BLaER1 treated with 17β-estradiol and CSF1 and Interleukin-3, amounts not matched to agents 10 nM and 100 nM (cell line): ENCODE data around the gene CRIM1.

Source experiments
- H3K27ac ChIP-seq, 11 experiments: shearing (Covaris generic); formaldehyde crosslinking; 2 replicates each; pipeline ENCODE4 v1.8.1; 2022
- H3K27me3 ChIP-seq, 11 experiments: shearing (Covaris generic); formaldehyde crosslinking; 2 replicates each; pipeline ENCODE4 v1.8.1; 2022
- H3K36me3 ChIP-seq, 11 experiments: shearing (Covaris generic); formaldehyde crosslinking; 2 replicates each; pipeline ENCODE4 v1.8.1; 2022
- H3K4me1 ChIP-seq, 10 experiments: shearing (Covaris generic); formaldehyde crosslinking; 2 replicates each; pipeline ENCODE4 v1.8.1; 2022
- H3K4me2 ChIP-seq, 11 experiments: shearing (Covaris generic); formaldehyde crosslinking; 2 replicates each; pipeline ENCODE4 v1.8.1; 2022
- H3K4me3 ChIP-seq, 10 experiments: shearing (Covaris generic); formaldehyde crosslinking; 2 replicates each; pipeline ENCODE4 v1.8.1; 2022
- H3K9ac ChIP-seq, 11 experiments: shearing (Covaris generic); formaldehyde crosslinking; 2 replicates each; pipeline ENCODE4 v1.8.1; 2022
- H3K9me3 ChIP-seq, 11 experiments: shearing (Covaris generic); formaldehyde crosslinking; replicated peaks in 1 of 11; 2 replicates each; pipeline ENCODE4 v1.8.1; 2022
- H4K20me1 ChIP-seq, 11 experiments: shearing (Covaris generic); formaldehyde crosslinking; 2 replicates each; pipeline ENCODE4 v1.8.1; 2022
- Cebpa-rat ChIP-seq, 11 experiments: shearing (Covaris generic); IDR thresholded peaks; 2 replicates each; pipeline ENCODE4 v1.8.1; 2022

Gene CRIM1

DNA sequence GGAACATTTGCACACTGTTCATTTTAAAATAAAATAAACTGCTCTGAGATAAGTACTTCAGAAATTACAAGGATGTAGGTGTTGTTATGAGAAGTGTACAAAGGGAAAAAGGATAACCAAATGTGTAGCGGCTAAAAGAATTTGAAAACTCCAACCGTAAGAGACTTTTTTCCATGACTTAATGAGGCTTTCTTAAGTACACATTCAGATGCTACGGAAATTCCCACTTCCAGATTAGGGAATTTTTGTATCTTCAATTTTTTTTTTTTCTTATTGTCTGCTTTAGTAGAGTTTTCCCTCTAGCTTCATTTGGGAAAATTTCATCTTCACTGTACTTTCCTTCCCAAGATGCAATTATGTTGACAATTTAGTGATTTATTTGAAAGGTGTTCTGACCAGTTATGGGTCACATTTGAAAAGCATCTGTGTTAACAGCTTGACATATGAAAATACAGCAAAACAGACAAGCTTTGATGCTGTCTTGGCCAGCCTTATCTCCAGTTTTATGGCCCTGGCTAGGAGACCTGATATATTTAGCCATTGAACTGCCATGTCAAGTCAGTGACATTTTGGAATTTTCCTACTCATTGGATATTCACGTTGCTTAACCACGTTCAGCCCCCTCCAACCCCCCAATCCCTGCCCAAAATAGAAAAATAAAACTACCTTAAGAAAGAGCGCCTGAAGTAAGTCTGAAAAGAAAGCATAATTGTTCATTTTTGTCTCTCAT lies 136.8 kb downstream of the CRIM1 start:
- no peak overlapping the region for H3K4me2 ChIP-seq
- no peak overlapping the region for H3K27ac ChIP-seq
- H3K4me3 ChIP-seq = no peak overlapping the region
- H3K4me1 ChIP-seq = no peaks in the 10 kb centered on the region; a peak in 1 of 20 replicates
- peaks cover 0 to 33% (median 9%) of the 10 kb centered on the region in 11 experiments; a peak in 9 of 22 replicates for H3K36me3 ChIP-seq
- no peak overlapping the region for H3K9ac ChIP-seq
- H3K9me3 ChIP-seq = no peaks in the 10 kb centered on the region
- no peak for TF ChIP-seq Cebpa-rat (IDR thresholded peaks at IDR 0.05)
- no peaks in the 10 kb centered on the region for H4K20me1 ChIP-seq
- H3K27me3 ChIP-seq = no peaks in the 10 kb centered on the region

- no peak overlapping the region for H3K9ac ChIP-seq
- no peak for TF ChIP-seq Cebpa-rat (IDR thresholded peaks at IDR 0.05)
- H4K20me1 ChIP-seq = no peaks in the 10 kb centered on the region
- no peak overlapping the region for H3K4me2 ChIP-seq
- no peaks in the 10 kb centered on the region for H3K9me3 ChIP-seq
- no peak overlapping the region for H3K4me3 ChIP-seq
- H3K27ac ChIP-seq = no peak overlapping the region
- H3K36me3 ChIP-seq = peaks cover 0 to 29% (median 6%) of the 10 kb centered on the region in 11 experiments; a peak in 9 of 22 replicates
- H3K27me3 ChIP-seq = no peaks in the 10 kb centered on the region
- no peaks in the 10 kb centered on the region; a peak in 1 of 20 replicates for H3K4me1 ChIP-seq
Measured at GRCh38 chr2:36493306-36493705, 137.7 kb downstream of the CRIM1 start.

DNA sequence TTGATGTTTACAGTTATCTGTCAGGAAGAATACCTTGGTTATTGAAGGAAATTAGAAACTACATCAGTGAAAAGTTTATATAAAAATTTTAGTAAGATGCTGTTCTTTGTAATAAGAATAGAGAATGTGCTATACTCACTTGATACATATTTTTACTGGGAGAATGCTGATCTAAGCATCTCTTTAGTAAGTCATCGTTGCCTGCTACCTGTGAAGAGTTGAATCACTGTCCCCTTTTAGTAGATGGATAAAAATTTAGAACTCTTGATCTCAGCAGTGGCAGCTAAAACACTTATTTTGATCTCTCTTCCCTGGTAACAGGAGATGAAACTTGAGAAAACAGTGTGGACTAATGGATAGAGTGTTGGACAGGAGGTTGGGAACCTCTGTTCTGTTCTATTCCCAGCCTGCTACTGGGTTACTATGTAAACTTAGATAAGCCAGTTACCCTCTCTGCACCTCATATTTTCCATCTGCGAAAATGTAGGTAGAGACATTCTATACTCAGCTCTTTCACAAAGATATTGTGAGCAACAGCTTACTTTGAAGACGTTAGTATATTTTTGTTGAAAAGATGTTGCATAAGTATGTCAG lies 142.1 kb downstream of the CRIM1 start:
- Histone ChIP-seq H3K36me3 (peaks cover 14 to 47% (median 31%) of the 10 kb centered on the region in 11 experiments; a peak in 20 of 22 replicates), H3K9me3 (no peaks in the 10 kb centered on the region), H3K27ac (no peak overlapping the region), H3K4me2 (no peak overlapping the region), H3K27me3 (no peaks in the 10 kb centered on the region), H3K4me3 (no peak overlapping the region), H3K9ac (no peak overlapping the region), H4K20me1 (no peaks in the 10 kb centered on the region), H3K4me1 (no peaks in the 10 kb centered on the region; a peak in 1 of 20 replicates)
- no peak for TF ChIP-seq Cebpa-rat (IDR thresholded peaks at IDR 0.05)

DNA sequence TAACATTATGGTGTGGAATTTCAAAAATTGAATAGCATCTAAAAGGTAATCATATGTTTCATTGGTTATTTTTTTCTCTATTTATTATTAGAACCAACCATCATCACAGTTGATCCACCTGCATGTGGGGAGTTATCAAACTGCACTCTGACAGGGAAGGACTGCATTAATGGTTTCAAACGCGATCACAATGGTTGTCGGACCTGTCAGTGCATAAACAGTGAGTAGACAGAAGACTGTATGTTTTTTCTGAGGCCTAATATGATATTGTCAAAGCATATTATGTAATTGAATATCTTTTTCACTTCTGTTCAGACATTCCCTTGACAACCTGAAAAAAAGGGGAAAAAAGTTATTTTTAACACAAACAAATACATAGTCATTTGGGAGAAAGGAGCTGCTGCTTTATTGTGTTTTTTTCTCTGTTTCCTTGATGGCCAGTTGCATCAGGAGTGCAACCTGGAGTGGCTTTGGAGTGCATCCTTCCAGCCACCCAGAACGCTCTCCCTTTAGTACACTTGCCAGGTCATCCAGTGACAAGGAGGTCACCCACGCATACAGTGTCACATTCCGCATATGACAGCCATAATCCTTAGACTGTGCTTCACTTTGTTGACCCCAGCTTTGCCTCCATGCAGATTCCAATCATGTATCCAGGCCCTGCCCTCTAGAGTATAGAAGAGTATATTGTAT lies 143.7 kb downstream of the CRIM1 start:
- no peaks in the 10 kb centered on the region for H3K27me3 ChIP-seq
- H3K4me3 ChIP-seq = no peak overlapping the region
- H3K36me3 ChIP-seq = peaks cover 14 to 52% (median 39%) of the 10 kb centered on the region in 11 experiments; a peak in 21 of 22 replicates
- no peak overlapping the region for H3K9ac ChIP-seq
- H3K4me1 ChIP-seq = no peaks in the 10 kb centered on the region
- no peaks in the 10 kb centered on the region for H4K20me1 ChIP-seq
- no peaks in the 10 kb centered on the region for H3K9me3 ChIP-seq
- no peak for TF ChIP-seq Cebpa-rat (IDR thresholded peaks at IDR 0.05)
- H3K27ac ChIP-seq = no peak overlapping the region
- H3K4me2 ChIP-seq = no peak overlapping the region

DNA sequence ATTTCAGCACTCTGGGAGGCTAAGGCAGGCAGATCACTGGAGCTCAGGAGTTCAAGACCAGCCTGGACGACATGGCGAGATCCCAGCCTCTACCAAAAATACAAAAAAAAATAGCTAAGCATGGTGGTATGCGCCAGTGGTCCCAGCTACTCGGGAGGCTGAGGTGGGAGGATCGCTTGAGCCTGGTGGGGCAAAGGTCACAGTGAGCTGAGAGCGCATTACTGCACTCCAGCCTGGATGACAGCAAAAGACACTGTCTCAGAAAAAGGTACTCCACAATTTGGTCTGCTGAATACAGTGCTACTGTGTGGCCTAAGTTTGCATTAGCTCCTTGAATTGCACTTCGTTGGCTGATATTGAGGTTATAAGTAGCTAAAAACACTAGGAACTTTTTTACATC lies 144.5 kb downstream of the CRIM1 start:
- Histone ChIP-seq H3K27me3 (no peaks in the 10 kb centered on the region), H3K4me3 (no peak overlapping the region), H3K27ac (no peak overlapping the region), H3K4me2 (no peak overlapping the region), H3K4me1 (no peaks in the 10 kb centered on the region), H3K9me3 (no peaks in the 10 kb centered on the region), H4K20me1 (no peaks in the 10 kb centered on the region), H3K36me3 (peaks cover 14 to 52% (median 35%) of the 10 kb centered on the region in 11 experiments; a peak in 21 of 22 replicates), H3K9ac (no peak overlapping the region)
- no peak for TF ChIP-seq Cebpa-rat (IDR thresholded peaks at IDR 0.05)

DNA sequence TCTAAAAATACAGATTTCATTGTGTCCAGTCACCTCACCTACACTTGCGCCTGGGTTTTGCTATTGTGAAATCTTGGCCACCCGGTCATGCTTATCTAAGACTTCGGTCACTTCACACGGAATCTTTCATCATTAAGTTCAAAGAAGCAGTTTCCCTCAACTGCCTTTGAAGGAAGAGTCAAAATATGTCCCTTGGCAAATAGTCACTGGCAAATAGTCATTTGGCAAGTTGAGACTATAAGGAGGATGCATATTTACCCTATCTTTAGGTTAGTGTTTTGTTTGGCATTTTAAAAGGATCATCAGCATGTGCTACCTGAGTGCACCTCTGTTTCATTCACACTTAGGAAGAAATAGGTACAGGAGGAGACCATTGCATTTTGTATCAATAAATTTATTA lies 146.5 kb downstream of the CRIM1 start:
- no peaks in the 10 kb centered on the region for H4K20me1 ChIP-seq
- H3K27ac ChIP-seq = no peak overlapping the region
- TF ChIP-seq Cebpa-rat (IDR thresholded peaks at IDR 0.05) = no peak
- no peaks in the 10 kb centered on the region for H3K27me3 ChIP-seq
- H3K4me1 ChIP-seq = no peaks in the 10 kb centered on the region
- no peak overlapping the region for H3K4me2 ChIP-seq
- no peak overlapping the region for H3K9ac ChIP-seq
- H3K4me3 ChIP-seq = no peak overlapping the region
- H3K9me3 ChIP-seq = no peaks in the 10 kb centered on the region
- peaks cover 14 to 65% (median 43%) of the 10 kb centered on the region in 11 experiments; a peak in 21 of 22 replicates for H3K36me3 ChIP-seq

DNA sequence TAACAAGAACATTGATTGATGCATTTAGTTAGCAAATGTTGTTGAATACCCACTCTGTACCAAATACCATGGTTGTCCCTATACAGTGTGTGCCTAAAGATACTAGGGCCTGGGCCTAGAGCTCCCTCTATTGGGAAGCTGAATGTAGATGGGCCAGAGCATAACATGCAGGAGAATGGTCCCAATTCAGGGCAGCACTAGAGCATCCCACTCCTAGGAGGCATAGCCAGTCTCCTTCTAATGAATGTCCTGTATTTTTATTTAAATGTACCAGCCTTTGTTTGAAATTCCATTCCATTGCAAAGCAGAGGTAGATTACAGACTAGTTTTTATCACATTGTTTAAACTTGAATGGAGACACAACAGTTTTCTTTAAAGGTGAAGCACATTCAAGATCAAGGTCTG lies 151.8 kb downstream of the CRIM1 start:
- Histone ChIP-seq H3K9me3 (no peaks in the 10 kb centered on the region), H3K36me3 (peaks cover 0 to 62% (median 22%) of the 10 kb centered on the region in 11 experiments; a peak in 19 of 22 replicates), H4K20me1 (no peaks in the 10 kb centered on the region; a peak in 1 of 22 replicates)

GRCh38 chr2:36509075-36509474 lies 153.5 kb downstream of the CRIM1 start:
- Histone ChIP-seq H3K4me3 (no peak overlapping the region), H3K27ac (no peak overlapping the region), H4K20me1 (no peaks in the 10 kb centered on the region; a peak in 1 of 22 replicates), H3K9ac (no peak overlapping the region), H3K4me2 (no peak overlapping the region), H3K9me3 (no peaks in the 10 kb centered on the region), H3K27me3 (no peaks in the 10 kb centered on the region), H3K4me1 (no peaks in the 10 kb centered on the region), H3K36me3 (peaks cover 8 to 64% (median 30%) of the 10 kb centered on the region in 11 experiments; a peak in 21 of 22 replicates)
- no peak for TF ChIP-seq Cebpa-rat (IDR thresholded peaks at IDR 0.05)

More for the DNA sequence above, 151.8 kb downstream of the CRIM1 start:
- no peak overlapping the region for H3K4me2 ChIP-seq
- no peak overlapping the region for H3K4me3 ChIP-seq
- no peak overlapping the region for H3K9ac ChIP-seq
- TF ChIP-seq Cebpa-rat (IDR thresholded peaks at IDR 0.05) = no peak
- no peak overlapping the region for H3K27ac ChIP-seq
- no peaks in the 10 kb centered on the region for H3K4me1 ChIP-seq
- no peaks in the 10 kb centered on the region for H3K27me3 ChIP-seq

DNA sequence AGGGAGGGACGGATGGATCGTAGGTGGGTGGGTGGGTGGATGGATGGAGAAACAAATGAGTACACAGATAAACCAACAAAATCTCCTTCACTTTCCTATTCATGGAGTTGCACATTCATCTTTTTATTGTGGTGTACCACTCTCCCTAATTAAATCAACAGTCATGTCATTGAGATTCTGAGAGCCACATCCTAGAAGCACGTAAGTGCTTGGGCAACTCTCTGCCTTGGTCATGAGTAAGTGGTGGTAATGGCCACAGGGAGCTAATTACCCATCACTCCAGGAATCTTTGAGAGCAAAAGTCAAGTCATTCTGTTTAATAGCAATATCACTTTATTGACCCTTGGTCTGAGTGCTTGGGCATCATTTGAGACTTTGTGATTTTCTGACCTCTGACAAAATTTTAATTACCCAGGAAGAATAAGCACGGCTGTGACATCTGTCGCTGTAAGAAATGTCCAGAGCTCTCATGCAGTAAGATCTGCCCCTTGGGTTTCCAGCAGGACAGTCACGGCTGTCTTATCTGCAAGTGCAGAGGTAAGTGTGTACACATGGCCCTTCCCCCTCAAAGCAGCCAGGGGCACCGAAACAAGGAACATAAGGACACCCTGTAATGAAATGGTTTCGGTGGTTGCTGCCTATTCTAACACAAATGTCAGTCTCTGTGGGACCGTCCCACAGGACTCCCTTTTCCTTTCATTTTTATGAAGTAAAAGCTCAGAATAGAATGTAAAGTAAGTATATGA lies 156.5 kb downstream of the CRIM1 start:
- TF ChIP-seq Cebpa-rat (IDR thresholded peaks at IDR 0.05) = no peak
- no peaks in the 10 kb centered on the region for H3K9me3 ChIP-seq
- no peaks in the 10 kb centered on the region for H3K4me1 ChIP-seq
- H3K27me3 ChIP-seq = no peaks in the 10 kb centered on the region
- H3K27ac ChIP-seq = no peak overlapping the region
- no peaks in the 10 kb centered on the region; a peak in 1 of 22 replicates for H4K20me1 ChIP-seq
- no peak overlapping the region for H3K4me2 ChIP-seq
- H3K4me3 ChIP-seq = no peak overlapping the region
- peaks cover 14 to 79% (median 57%) of the 10 kb centered on the region in 11 experiments; a peak in 21 of 22 replicates for H3K36me3 ChIP-seq
- no peak overlapping the region for H3K9ac ChIP-seq
